Neural cell (in vitro differentiated cells): ENCODE results near the gene CTSH. TPM values are rescaled to one million over a fixed set of nuclear protein-coding genes. Genes with fewer than 3 reads are reported as not detected.

Experiments used
- H2AFZ ChIP-seq: fragments of 200-600, 300-800 bp; sonication (generic), shearing (Covaris generic); 2 replicates; pipeline ENCODE4 v1.6.0; 2014; ENCODE audit warnings: low read depth, mild to moderate bottlenecking, antibody characterized with exemption, low read length, moderate library complexity
- H3F3A ChIP-seq: fragments of 200-600 bp; shearing (Covaris generic); 2 replicates; pipeline ENCODE4 v1.6.1; 2016; ENCODE audit warnings: mild to moderate bottlenecking, moderate library complexity, mixed read lengths, antibody characterized with exemption, low read length; ENCODE audit not compliant: insufficient read depth, poor library complexity, severe bottlenecking
- H3K27ac ChIP-seq: fragments of 200-600, 300-800 bp; sonication (generic), shearing (Covaris generic); 2 replicates; pipeline ENCODE4 v1.5.1; 2014; ENCODE audit warnings: mild to moderate bottlenecking, low read length, moderate library complexity
- H3K27me3 ChIP-seq: fragments of 300-800, 200-600 bp; sonication (generic), shearing (Covaris generic); 2 replicates; pipeline ENCODE4 v1.6.0; 2014; ENCODE audit warnings: mild to moderate bottlenecking, low read depth, low read length, moderate library complexity; ENCODE audit not compliant: insufficient read depth
- H3K36me3 ChIP-seq: fragments of 300-800, 200-600 bp; sonication (generic), shearing (Covaris generic); 2 replicates; pipeline ENCODE4 v1.5.1; 2014; ENCODE audit warnings: mild to moderate bottlenecking, antibody characterized with exemption, low read length, moderate library complexity; ENCODE audit not compliant: insufficient read depth
- H3K4me2 ChIP-seq: fragments of 300-800, 200-600 bp; sonication (generic), shearing (Covaris generic); 2 replicates; pipeline ENCODE4 v1.6.0; 2014; ENCODE audit warnings: mild to moderate bottlenecking, low read length
- H3K4me3 ChIP-seq: fragments of 300-800, 200-600 bp; sonication (generic), shearing (Covaris generic); 2 replicates; pipeline ENCODE4 v1.5.1; 2014; ENCODE audit warnings: mild to moderate bottlenecking, low read length, moderate library complexity
- H3K79me2 ChIP-seq: fragments of 200-600 bp; shearing (Covaris generic); replicated peaks from 2 replicates; pipeline ENCODE4 v1.6.0; 2014; ENCODE audit warnings: mild to moderate bottlenecking, low read length, moderate library complexity; ENCODE audit not compliant: insufficient read depth
- H3K9ac ChIP-seq: fragments of 300-800, 200-600 bp; sonication (generic), shearing (Covaris generic); 2 replicates; pipeline ENCODE4 v1.6.1; 2016; ENCODE audit warnings: mild to moderate bottlenecking, low read length, mixed read lengths
- H3K9me2 ChIP-seq: fragments of 200-600 bp; shearing (Covaris generic); 2 replicates; pipeline ENCODE4 v1.6.1; 2016; ENCODE audit warnings: mild to moderate bottlenecking, low read length, mixed read lengths; ENCODE audit not compliant: insufficient read depth
- H3K9me3 ChIP-seq: fragments of 200-600, 300-800 bp; sonication (generic), shearing (Covaris generic); 2 replicates; pipeline ENCODE4 v1.6.1; 2016; ENCODE audit warnings: mild to moderate bottlenecking, mixed run types, low read length, moderate library complexity, mixed read lengths
- H4K20me1 ChIP-seq: fragments of 200-600 bp; shearing (Covaris generic); 2 replicates; pipeline ENCODE4 v1.6.1; 2016; ENCODE audit warnings: mild to moderate bottlenecking, mixed run types; ENCODE audit not compliant: insufficient read depth
- CTCF ChIP-seq: fragments of 450-650 bp; IDR thresholded peaks from 2 replicates; pipeline ENCODE4 v1.5.1; 2014; ENCODE audit warnings: antibody characterized with exemption, mild to moderate bottlenecking, moderate library complexity; ENCODE audit not compliant: poor library complexity, severe bottlenecking
- EP300 ChIP-seq: fragments of 450-650 bp; conservative IDR thresholded peaks from 2 replicates; pipeline ENCODE4 v1.6.1; 2014; ENCODE audit warnings: antibody characterized with exemption, mild to moderate bottlenecking, moderate library complexity; ENCODE audit not compliant: poor library complexity, severe bottlenecking
- EZH2 ChIP-seq: fragments of 200-600, 300-800 bp; shearing (Covaris generic), sonication (generic); IDR thresholded peaks from 2 replicates; pipeline ENCODE4 v1.6.1; 2014; ENCODE audit warnings: antibody characterized with exemption, low read length, borderline replicate concordance, mild to moderate bottlenecking; ENCODE audit not compliant: insufficient read depth, poor library complexity, severe bottlenecking
- MXI1 ChIP-seq: fragments of 450-650 bp; conservative IDR thresholded peaks from 2 replicates; pipeline ENCODE4 v1.6.1; 2014; ENCODE audit warnings: antibody characterized with exemption, mild to moderate bottlenecking; ENCODE audit not compliant: poor library complexity, severe bottlenecking
- POLR2AphosphoS5 ChIP-seq: IDR thresholded peaks from 2 replicates; pipeline ENCODE4 v1.6.1; 2012
- RAD21 ChIP-seq: fragments of 450-650 bp; conservative IDR thresholded peaks from 2 replicates; pipeline ENCODE4 v1.6.1; 2014; ENCODE audit warnings: antibody characterized with exemption, mild to moderate bottlenecking, moderate library complexity
- REST ChIP-seq: IDR thresholded peaks from 2 replicates; pipeline ENCODE4 v1.6.1; 2012; ENCODE audit warnings: borderline replicate concordance
- SMC3 ChIP-seq: fragments of 450-650 bp; conservative IDR thresholded peaks from 2 replicates; pipeline ENCODE4 v1.6.1; 2014; ENCODE audit warnings: antibody characterized with exemption, mild to moderate bottlenecking, moderate library complexity; ENCODE audit not compliant: poor library complexity
- TAF1 ChIP-seq: IDR thresholded peaks from 2 replicates; pipeline ENCODE4 v1.6.1; 2012; ENCODE audit warnings: low read depth
- polyA plus RNA-seq: library from polyadenylated mRNA; depleted of rRNA; stranded (reverse); fragments of >200 nt; gene quantifications from 2 replicates; pipeline ENCODE4 v1.2.3, GENCODE V29; 2014

Gene CTSH
- polyA plus RNA-seq, 1 donor from 2014 or later, result 3.3 TPM

GRCh38 chr15:78987556-78988360 is 42.9 kb upstream of the CTSH start:
- Histone ChIP-seq H3K27me3 (no peaks in the 10 kb centered on the region), H2AFZ (no peak overlapping the region), H3K9me2 (no peaks in the 10 kb centered on the region), H3K27ac (no peak overlapping the region), H3K79me2 (no peaks in the 10 kb centered on the region), H3K9me3 (no peaks in the 10 kb centered on the region), H3K9ac (no peak overlapping the region), H3K4me3 (no peak overlapping the region), H4K20me1 (no peaks in the 10 kb centered on the region), H3K4me2 (no peak overlapping the region), H3F3A (no peaks in the 10 kb centered on the region), H3K36me3 (peaks cover 8% of the 10 kb centered on the region)
- TF ChIP-seq EZH2, result no peak
- no peak for TF ChIP-seq RAD21
- TF ChIP-seq POLR2AphosphoS5, result no peak
- no peak for TF ChIP-seq EP300
- no peak for TF ChIP-seq CTCF
- TF ChIP-seq SMC3, result no peak
- no peak for TF ChIP-seq MXI1
- no peak for TF ChIP-seq REST
- TF ChIP-seq TAF1, result no peak

GRCh38 chr15:78985859-78986475 is 41.1 kb upstream of the CTSH start:
- Histone ChIP-seq H3K27me3 (no peaks in the 10 kb centered on the region), H4K20me1 (no peaks in the 10 kb centered on the region), H3K79me2 (no peaks in the 10 kb centered on the region), H3K27ac (no peak overlapping the region), H3K36me3 (peaks cover 8% of the 10 kb centered on the region), H3K4me2 (no peak overlapping the region), H3F3A (no peaks in the 10 kb centered on the region), H3K9ac (no peak overlapping the region), H3K4me3 (no peak overlapping the region), H2AFZ (no peak overlapping the region), H3K9me3 (no peaks in the 10 kb centered on the region), H3K9me2 (no peaks in the 10 kb centered on the region)
- TF ChIP-seq POLR2AphosphoS5, result no peak
- no peak for TF ChIP-seq EZH2
- TF ChIP-seq RAD21, result no peak
- TF ChIP-seq REST, result no peak
